Frontal cortex (tissue), 4 donors: ENCODE results near the gene AFAP1L2. TPM values are rescaled to one million over a fixed set of nuclear protein-coding genes. Genes with fewer than 3 reads are reported as not detected.

Source experiments
- DNase-seq, 2 donors: peaks; one replicate each; pipeline ENCODE4 v3.0.0; 2012; ENCODE audit warnings: low spot score in 2 of 2
- FAIRE-seq: peaks from 2 replicates; lab custom pipeline; 2012; peaks lifted over from hg19 to GRCh38; lab: Jason Lieb, UNC
- small RNA-seq: library from RNA; depleted of rRNA; stranded (forward); fragments of <200 nt; gene quantifications from one replicate; pipeline ENCODE3, GENCODE V24; 2014
- total RNA-seq: library from RNA; depleted of rRNA; stranded (reverse); fragments of >200 nt; gene quantifications from one replicate; pipeline ENCODE4 v1.2.3, GENCODE V29; 2014
- donor health status: control.
- donor health status: control.
- donor health status: control.

The AFAP1L2 gene
- total RNA-seq, 1 donor from 2014 or later = 6.1 TPM

GRCh38 chr10:114257498-114257897, 146.8 kb downstream of the AFAP1L2 start:
- no peak for FAIRE-seq

DNA sequence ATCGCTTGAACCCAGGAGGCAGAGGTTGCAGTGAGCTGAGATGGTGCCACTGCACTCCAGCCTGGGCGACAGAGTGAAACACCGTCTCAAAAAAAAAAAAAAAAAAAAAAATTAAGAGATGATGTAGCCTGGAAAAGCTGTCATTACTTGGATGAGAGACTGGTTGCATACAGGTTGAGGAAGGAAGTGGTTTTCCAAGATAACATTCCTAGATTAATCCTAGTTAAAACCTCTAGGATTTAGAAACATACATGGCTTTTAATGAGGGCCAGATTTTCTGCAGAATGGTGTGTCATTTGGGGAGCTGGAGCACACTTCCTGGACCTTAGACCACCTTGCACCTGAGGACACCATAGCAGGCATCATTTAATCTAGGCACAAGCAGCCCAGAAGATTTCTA, 147.5 kb downstream of the AFAP1L2 start:
- FAIRE-seq (no peak), DNase-seq (no peak)

More at GRCh38 chr10:114257498-114257897, 146.8 kb downstream of the AFAP1L2 start:
- DNase-seq = no peak

DNA sequence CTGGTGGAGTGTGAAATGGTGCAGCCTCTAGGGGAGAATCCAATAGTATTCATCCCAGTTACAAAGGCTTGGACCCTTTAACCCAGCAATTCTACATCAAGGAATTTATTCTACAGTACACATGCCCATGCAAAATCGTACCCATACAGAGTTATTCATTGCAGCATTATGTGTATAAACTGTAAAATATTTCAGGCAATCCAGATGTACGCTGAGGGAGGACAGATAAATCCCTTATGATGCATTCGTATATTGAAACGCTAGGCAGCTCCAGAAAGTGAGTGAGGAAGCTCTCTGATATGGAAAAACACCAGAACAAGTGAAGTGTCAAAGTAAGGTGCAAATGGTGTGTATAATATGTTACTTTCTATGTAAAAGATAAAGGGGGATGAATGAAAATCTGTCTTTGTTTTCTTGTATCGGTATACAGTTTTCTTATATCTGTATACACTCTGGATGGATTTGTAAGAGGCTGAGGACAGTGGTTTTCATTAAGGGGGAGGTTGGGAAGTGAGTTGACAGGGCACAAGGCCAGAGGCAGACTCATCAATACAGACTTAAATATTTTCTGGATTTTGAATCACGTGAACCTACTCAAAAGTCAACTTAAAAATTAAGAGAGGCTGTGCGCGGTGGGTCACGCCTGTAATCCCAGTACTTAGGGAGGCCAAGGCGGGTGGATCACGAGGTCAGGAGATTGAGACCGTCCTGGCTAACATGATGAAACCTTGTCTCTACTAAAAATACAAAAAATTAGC, 148.1 kb downstream of the AFAP1L2 start:
- DNase-seq = no peak
- no peak for FAIRE-seq

DNA sequence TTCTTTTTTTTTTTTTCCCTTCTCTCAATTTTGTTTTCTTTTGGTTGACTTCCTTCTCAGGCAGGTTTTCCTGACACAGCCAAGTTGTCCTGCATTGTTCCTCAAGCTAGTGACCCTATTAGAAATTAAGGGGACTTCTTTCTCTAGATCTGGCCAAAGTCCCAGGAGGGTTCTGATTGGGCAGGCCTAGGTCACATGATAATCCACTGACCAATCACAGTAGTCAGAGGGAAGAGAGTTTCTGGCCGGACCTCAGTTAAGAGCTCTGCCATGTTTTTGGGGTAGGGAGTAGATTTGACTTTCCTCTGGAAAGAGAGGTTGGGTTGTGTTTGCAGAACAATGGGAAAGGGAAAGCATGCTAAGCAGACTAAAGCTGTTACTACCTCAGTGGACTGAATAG, 149.1 kb downstream of the AFAP1L2 start:
- FAIRE-seq (no peak), DNase-seq (no peak)

DNA sequence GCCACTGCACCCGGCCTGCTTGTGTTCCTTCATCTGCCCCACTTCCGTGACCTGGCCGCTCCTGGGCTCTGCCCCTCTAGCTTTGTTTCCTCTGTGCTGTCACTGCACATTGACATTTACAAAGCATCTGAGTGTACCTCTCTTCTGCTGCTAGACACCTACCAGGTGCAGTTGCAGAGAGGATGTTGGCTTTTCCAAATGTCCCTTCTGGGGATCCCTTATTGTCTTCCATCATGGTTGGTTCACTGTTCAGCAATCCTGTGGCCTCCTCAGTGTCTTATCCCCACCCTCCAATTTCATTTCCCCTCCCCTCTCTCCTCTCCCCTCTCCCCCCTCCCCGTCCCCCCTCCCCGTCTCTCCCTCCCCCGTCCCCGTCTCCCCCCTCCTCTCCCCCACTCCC, 151.4 kb downstream of the AFAP1L2 start:
- no peak for DNase-seq
- no peak for FAIRE-seq

- DNase-seq (no peak), FAIRE-seq (no peak)
These were observed 152.2 kb downstream of the AFAP1L2 start for GRCh38 chr10:114252092-114252491.

- no peak for DNase-seq
- FAIRE-seq = no peak
These were observed 153.6 kb downstream of the AFAP1L2 start for GRCh38 chr10:114250716-114251115.

DNA sequence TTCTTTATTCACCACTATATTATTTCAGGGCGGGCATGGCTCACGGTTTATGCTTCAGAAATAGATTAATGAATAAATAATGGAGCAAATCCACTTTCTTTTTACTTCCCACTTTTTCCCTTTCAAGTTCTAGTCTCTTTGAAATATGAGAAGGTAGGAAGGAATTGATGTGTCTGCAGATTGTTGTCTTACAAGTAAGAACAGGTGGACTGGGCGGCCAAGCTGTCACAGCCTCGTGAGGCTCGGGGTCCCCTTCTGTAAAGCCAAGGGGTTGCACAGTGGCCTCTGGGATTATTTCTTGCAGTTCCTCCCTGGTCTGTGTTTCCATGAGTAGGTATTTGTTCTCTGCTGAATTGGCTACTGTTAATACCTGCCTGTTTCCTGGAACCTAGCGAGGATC, 154.1 kb downstream of the AFAP1L2 start:
- DNase-seq (no peak), FAIRE-seq (no peak)

DNA sequence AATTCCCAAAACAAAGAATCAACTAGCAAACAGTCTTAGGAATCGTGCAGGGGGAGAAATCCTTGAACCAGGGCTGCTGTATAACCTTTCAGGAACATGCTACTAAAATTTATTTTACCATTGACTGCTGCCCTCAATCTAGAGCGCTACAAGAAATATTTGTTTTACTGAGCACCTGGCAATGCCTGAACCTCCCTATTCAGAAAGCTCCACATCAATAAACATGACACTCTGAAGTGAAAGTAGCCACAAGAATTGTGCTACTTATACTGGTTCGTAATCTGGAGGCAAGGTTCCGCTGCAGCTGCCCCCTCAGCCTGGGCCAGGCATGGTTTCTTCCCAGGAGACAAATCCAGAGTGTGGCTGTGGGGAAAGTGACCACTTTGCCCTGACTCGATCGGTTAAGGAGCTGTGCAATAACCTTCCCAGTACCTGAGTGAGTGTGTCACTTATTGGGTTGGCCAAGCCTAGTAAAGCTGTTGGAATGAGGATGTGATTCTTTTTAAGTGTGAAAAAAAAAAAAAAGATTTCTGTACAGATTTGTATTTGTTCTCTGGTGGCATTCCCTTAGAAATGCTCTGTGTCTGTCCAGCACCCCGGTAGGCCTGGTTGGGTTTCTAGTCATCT, 157.5 kb downstream of the AFAP1L2 start:
- FAIRE-seq = no peak
- no peak for DNase-seq

- FAIRE-seq = no peak
- DNase-seq = no peak
These were observed 159.0 kb downstream of the AFAP1L2 start for GRCh38 chr10:114245121-114245791.

Small RNA genes lying within 50 kb of the gene (small RNA-seq; reads per million reads assigned to genes)
- not detected for gene RN7SL384P

Other genes with a start within 250 kb of the AFAP1L2 start
- gene CCDC186, start 230.3 kb downstream of the AFAP1L2 start, total RNA-seq = 45.2 TPM
- 0.41 TPM for gene TDRD1, start 225.1 kb downstream of the AFAP1L2 start, total RNA-seq
- 2.9 TPM for gene VWA2, start 165.2 kb downstream of the AFAP1L2 start, total RNA-seq